ENCODE results near the gene KCNJ10. TPM values are rescaled to one million over a fixed set of nuclear protein-coding genes. Genes with fewer than 3 reads are reported as not detected.

Gene KCNJ10
- total and polyA plus RNA-seq, 2 of the 13 experiments (the other 11 are each of a cell fraction or from before 2014, with no cell fraction given): 4.4 to 10.3 TPM

- in situ Hi-C loops (cut with HindIII; ENCODE audit: extremely low pct_ligation_motif_present, low pct_unique_long_range_greater_than_20kb): no loop called here
Measured at GRCh38 chr1:159986093-159986492, 83.9 kb downstream of the KCNJ10 start.

More at GRCh38 chr1:159986093-159986492, 83.9 kb downstream of the KCNJ10 start:
- no peaks in the 10 kb centered on the region for H4K20me1 ChIP-seq (ENCODE audit: insufficient read depth, low read length)
- intact Hi-C loops (cut with micrococcal nuclease; ENCODE audit: unreplicated experiment): no loop called here
- POLR2A ChIA-PET: no interaction called here
- CTCF ChIA-PET (ENCODE audit: low intra/inter-chr PET ratio, low total read pairs): no interaction called here
- no peak for ATAC-seq
- WGBS (ENCODE audit: low lambda C conversion rate): 41% methylated on average over 2 of the region's 2 CpGs
- no peak overlapping the region for H2AFZ ChIP-seq (ENCODE audit: low read length)
- TF ChIP-seq PTBP1 (IDR thresholded peaks at IDR 0.05; ENCODE audit: low read depth, low read length, poor library complexity, severe bottlenecking): no peak
- TF ChIP-seq E2F1 (CRISPR knock-in tag; IDR thresholded peaks at IDR 0.05): no peak
- no peak for TF ChIP-seq HNF4G (IDR thresholded peaks at IDR 0.05; ENCODE audit: borderline replicate concordance, low read depth, low read length)
- TF ChIP-seq HNF4G (CRISPR knock-in tag; IDR thresholded peaks at IDR 0.05; ENCODE audit: borderline replicate concordance, low read depth): no peak
- TF ChIP-seq ZC3H4 (CRISPR knock-in tag; IDR thresholded peaks at IDR 0.05; ENCODE audit: borderline replicate concordance): no peak
- no peak for TF ChIP-seq ZNF782 (CRISPR knock-in tag; IDR thresholded peaks at IDR 0.05; ENCODE audit: borderline replicate concordance)
- TF ChIP-seq HOXD1 (CRISPR knock-in tag; IDR thresholded peaks at IDR 0.05): no peak
- no peak for TF ChIP-seq GZF1 (CRISPR knock-in tag; IDR thresholded peaks at IDR 0.05)
- no peak for TF ChIP-seq U2AF1 (optimal IDR thresholded peaks at IDR 0.05; ENCODE audit: low read depth, low read length)
- no peak for TF ChIP-seq ZSCAN31 (CRISPR knock-in tag; IDR thresholded peaks at IDR 0.05; ENCODE audit: low read depth)
- TF ChIP-seq RXRB (CRISPR knock-in tag; IDR thresholded peaks at IDR 0.05; ENCODE audit: borderline replicate concordance): no peak
- no peak for TF ChIP-seq ZNF777 (CRISPR knock-in tag; IDR thresholded peaks at IDR 0.05)
- TF ChIP-seq CENPT (CRISPR knock-in tag; IDR thresholded peaks at IDR 0.05; ENCODE audit: low read depth): no peak
- no peak for TF ChIP-seq CREB1 (IDR thresholded peaks at IDR 0.05)
- no peak for TF ChIP-seq CREB1 (CRISPR knock-in tag; IDR thresholded peaks at IDR 0.05)
- TF ChIP-seq ZNF225 (CRISPR knock-in tag; IDR thresholded peaks at IDR 0.05): no peak
- peaks cover 2% of the 10 kb centered on the region; the same call in 1 of the 2 replicates for H3K4me1 ChIP-seq (ENCODE audit: insufficient read depth, low read length)
- H3K9me3 ChIP-seq (ENCODE audit: low read length): no peaks in the 10 kb centered on the region
- no peak overlapping the region for H3K4me2 ChIP-seq (ENCODE audit: low read depth, low read length)
- H3K27ac ChIP-seq (ENCODE audit: extremely low read length, insufficient read depth, low read length): no peak overlapping the region
- H3K79me2 ChIP-seq (ENCODE audit: insufficient read depth, low read length): no peaks in the 10 kb centered on the region
- no peak overlapping the region for H3K9ac ChIP-seq (ENCODE audit: insufficient read depth, low read depth, low read length)
- no peaks in the 10 kb centered on the region for H3K36me3 ChIP-seq (replicated peaks in 1 of 2; ENCODE audit: control insufficient read depth in 1 of 2, insufficient read depth in 2 of 2, low read length in 2 of 2)
- BruUV-seq (replicated peaks): no TSS peak
- FAIRE-seq: no peak
- no peak overlapping the region for H3K4me3 ChIP-seq (replicated peaks in 1 of 3; ENCODE audit: insufficient read depth in 1 of 3, low read depth in 2 of 3, low read length in 3 of 3)
- DNase-seq (ENCODE audit: low spot score): no peak
- H3K27me3 ChIP-seq (ENCODE audit: control insufficient read depth in 1 of 2, insufficient read depth in 2 of 2, low read length in 2 of 2): peaks cover 0 to 5% of the 10 kb centered on the region in 2 experiments; a peak in 3 of 5 replicates

Data from HepG2 (cell line).